Heart left ventricle (tissue), 16 donors: ENCODE results near the gene NLRC3. TPM values are rescaled to one million over a fixed set of nuclear protein-coding genes. Genes with fewer than 3 reads are reported as not detected.
"Not testable (repeated sequence)": the region's sequence is repeated elsewhere in the genome, so short reads cannot be mapped to it uniquely, and the experiment has no call there.

ENCODE experiments used
- ATAC-seq, 4 donors: fragments of 200-7000 bp; cut with Tn5 transposase; one replicate each; pipeline ENCODE4 v1.9.1; 2020 to 2022; ENCODE audit warnings: moderate library complexity in 4 of 4, mild to moderate bottlenecking in 3 of 4, moderate number of reproducible peaks in 1 of 4
- DNase-seq, 5 donors: peaks; one replicate each; pipeline ENCODE4 v3.0.0-alpha.2; 2020
- H3K27ac ChIP-seq, 12 donors: fragments of 200-600 bp; sonication (generic) in 4 of 12; one replicate each; pipeline versions ENCODE4 v1.5.0 to v1.8.0; 2016 to 2022; ENCODE audit warnings: mild to moderate bottlenecking in 2 of 12
- H3K27me3 ChIP-seq, 9 donors: fragments of 200-600 bp; sonication (generic) in 2 of 9; one replicate each; pipeline versions ENCODE4 v1.5.1 to v1.8.0; 2016 to 2022; ENCODE audit warnings: mild to moderate bottlenecking in 3 of 9
- H3K36me3 ChIP-seq, 9 donors: fragments of 200-600 bp; sonication (generic) in 2 of 9; one replicate each; pipeline versions ENCODE4 v1.5.0 to v1.8.0; 2018 to 2022; ENCODE audit warnings: mild to moderate bottlenecking in 2 of 9
- H3K4me1 ChIP-seq, 12 donors: fragments of 200-600 bp; sonication (generic) in 4 of 12; one replicate each; pipeline versions ENCODE4 v1.5.0 to v1.8.0; 2016 to 2022; ENCODE audit warnings: mild to moderate bottlenecking in 3 of 12
- H3K4me3 ChIP-seq, 12 donors: fragments of 200-600 bp; sonication (generic) in 4 of 12; one replicate each; pipeline versions ENCODE4 v1.5.0 to v1.8.0; 2017 to 2022; ENCODE audit warnings: mild to moderate bottlenecking in 9 of 12, moderate library complexity in 4 of 12
- H3K9me3 ChIP-seq, 12 donors: fragments of 200-600 bp; sonication (generic) in 4 of 12; one replicate each; pipeline versions ENCODE4 v1.5.0 to v1.8.0; 2016 to 2022; ENCODE audit warnings: mild to moderate bottlenecking in 1 of 12
- CTCF ChIP-seq, 12 donors: fragments of 200-600 bp; sonication (generic) in 4 of 12; IDR thresholded peaks; one replicate each; pipeline versions ENCODE4 v1.5.0 to v1.8.0; 2018 to 2022; ENCODE audit warnings: antibody characterized with exemption in 12 of 12, mild to moderate bottlenecking in 5 of 12
- POLR2A ChIP-seq, 2 donors: fragments of 450-650 bp; IDR thresholded peaks; one replicate each; pipeline ENCODE4 v1.6.1; 2017; ENCODE audit warnings: antibody characterized with exemption in 2 of 2, mild to moderate bottlenecking in 2 of 2, moderate library complexity in 2 of 2
- WGBS, 4 donors: extraction: QIAGEN DNeasy Blood & Tissue Kit in 2 of 4; methylation state at CpG; one replicate each; pipeline versions ENCODE4 v1.1.5 to v1.1.7; 2013 to 2018; 5-methylcytosine and 5-hydroxymethylcytosine counted together
- intact Hi-C, 10 donors: fragments of 100-400 bp; cut with DNase I; formaldehyde crosslinking; loops; one replicate each; pipeline versions ENCODE4 v1.11.1 to v1.14.2; 2022
- polyA plus RNA-seq, 2 donors: library from polyadenylated mRNA; stranded (reverse); fragments of 200-250 nt; gene quantifications; one replicate each; pipeline ENCODE4 v1.2.3, GENCODE V29; 2013
- total RNA-seq, 9 donors: library from RNA; depleted of rRNA in 2 of 9; stranded (reverse); fragments of >200 nt in 2 of 9; fragmentation: NEBNext Ultra II Directional in 3 of 9; extraction: Animal tissue kit (Norgen Biotek cat#: 25700) in 3 of 9; gene quantifications; one replicate each; pipeline versions ENCODE4 v1.1.0 to v1.2.4, GENCODE V29; 2016 to 2023
- donor health status: ischemic (EF 13 %, LVEDD 7.1; RV severe dilation, severe dysfunction).
- donor health status: healthy with polysubstance abuse.
- donor health status: DM: no; HTN: yes; CAD: no.
- donor health status: DM: no; HTN: no; CAD: no.
- donor health status: ischemic (EF 25% LVEDD 6.9; RV normal size, moderate dysfunction).
- donor health status: ischemic (EF 25% LVEDD 5.7; RV mildly dilated, moderate dysfunction).
- donor health status: healthy.
- donor health status: DM: yes; HTN: yes; CAD: no.
- donor health status: ischemic (EF 35%, LVEDD 5.7; RV mildly dilated, moderate dysfunction).
- donor health status: nonischemic (EF 11% LVEDD 7.7; RV severe dilation, severe dysfunction).
- donor health status: DM: yes; HTN: yes; CAD: no.
- donor health status: PGD.
- donor health status: ischemic (EF 29% LVEDD 5.4; RV normal size, mild dysfunction).
- donor health status: nonischemic (EF 23%, LVEDD 6.1; RV moderate dilation, normal function).

The NLRC3 gene
- total and polyA plus RNA-seq, 11 donors, result 0.44 to 2.9 (median 0.95) TPM

GRCh38 chr16:3530371-3530914 is 46.8 kb downstream of the NLRC3 start:
- Histone ChIP-seq H3K4me1 (peaks cover 0 to 4% (median 0%) of the 10 kb centered on the region in 12 donors), H3K9me3 (no peaks in the 10 kb centered on the region), H3K4me3 (no peak overlapping the region), H3K27ac (no peak overlapping the region), H3K36me3 (peaks cover 0 to 86% (median 69%) of the 10 kb centered on the region in 9 donors), H3K27me3 (no peaks in the 10 kb centered on the region)
- intact Hi-C loops, result loop anchor here in 1 of 10 donors (10.0 kb wide), 1 partner anchor 344 kb away; no protein-coding TSS in a partner anchor
- 92 to 99% (median 96%) methylated on average over 10 to 12 of the region's 12 CpGs for WGBS, 4 donors
- no peak for TF ChIP-seq POLR2A (IDR thresholded peaks at IDR 0.05)
- no peak for TF ChIP-seq CTCF (IDR thresholded peaks at IDR 0.05)
- no peak for ATAC-seq
- no peak for DNase-seq

GRCh38 chr16:3529175-3529574 is 48.0 kb downstream of the NLRC3 start:
- no peak for ATAC-seq
- H3K27ac ChIP-seq, result no peak overlapping the region
- TF ChIP-seq CTCF (IDR thresholded peaks at IDR 0.05), result no peak
- no peak for TF ChIP-seq POLR2A (IDR thresholded peaks at IDR 0.05)
- no peaks in the 10 kb centered on the region for H3K27me3 ChIP-seq
- no peak for DNase-seq
- H3K36me3 ChIP-seq, result peaks cover 0 to 90% (median 73%) of the 10 kb centered on the region in 9 donors
- peaks cover 0 to 4% (median 0%) of the 10 kb centered on the region in 12 donors for H3K4me1 ChIP-seq
- intact Hi-C loops, result loop anchor here in 6 of 10 donors (5.0 to 10.0 kb wide), 5 partner anchors 86 to 356 kb away; partner anchors contain the start of genes SLX4 (in 2 of the 6) and CREBBP (in 1 of the 6)
- no peak overlapping the region for H3K4me3 ChIP-seq
- no peaks in the 10 kb centered on the region for H3K9me3 ChIP-seq

GRCh38 chr16:3528406-3528805 is 48.8 kb downstream of the NLRC3 start:
- TF ChIP-seq CTCF (IDR thresholded peaks at IDR 0.05) (no peak), POLR2A (IDR thresholded peaks at IDR 0.05) (no peak)
- Histone ChIP-seq H3K9me3 (no peaks in the 10 kb centered on the region), H3K36me3 (peaks cover 0 to 91% (median 73%) of the 10 kb centered on the region in 9 donors), H3K27ac (no peak overlapping the region), H3K27me3 (no peaks in the 10 kb centered on the region), H3K4me3 (no peak overlapping the region), H3K4me1 (peaks cover 0 to 4% (median 0%) of the 10 kb centered on the region in 12 donors)
- 88 to 99% (median 97%) methylated on average over 2 of the region's 2 CpGs for WGBS, 4 donors
- DNase-seq (no peak), ATAC-seq (no peak)
- intact Hi-C loops, result loop anchor here in 6 of 10 donors (5.0 to 10.0 kb wide), 5 partner anchors 86 to 356 kb away; partner anchors contain the start of genes SLX4 (in 2 of the 6) and CREBBP (in 1 of the 6)

DNA sequence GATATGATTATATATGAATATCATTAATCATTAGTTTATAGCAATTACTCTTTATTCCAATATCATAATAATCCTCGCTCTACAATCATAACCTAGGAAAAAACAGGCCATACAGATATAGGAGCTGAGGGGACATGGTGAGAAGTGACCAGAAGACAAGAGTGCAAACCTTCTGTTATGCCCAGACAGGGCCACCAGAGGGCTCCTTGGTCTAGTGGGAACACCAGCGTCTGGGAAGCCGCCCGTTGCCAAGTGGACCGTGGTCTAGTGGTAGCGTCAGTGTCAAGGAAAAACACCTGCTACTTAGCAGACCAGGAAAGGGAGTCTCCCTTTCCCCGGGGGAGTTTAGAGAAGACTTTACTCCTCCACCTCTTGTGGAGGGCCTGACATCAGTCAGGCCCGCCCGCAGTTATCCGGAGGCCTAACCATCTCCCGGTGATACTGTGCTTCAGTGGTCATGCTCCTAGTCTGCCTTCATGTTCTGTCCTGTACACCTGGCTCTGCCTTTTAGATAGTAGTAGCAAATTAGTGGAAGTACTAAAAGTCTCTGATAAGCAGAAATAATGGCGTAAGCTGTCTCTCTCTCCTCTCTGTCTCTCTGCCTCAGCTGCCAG is 49.9 kb downstream of the NLRC3 start:
- not testable (repeated sequence) for H3K27ac ChIP-seq

More for the DNA sequence above, 49.9 kb downstream of the NLRC3 start:
- not testable (repeated sequence) for H3K9me3 ChIP-seq, H3K27me3 ChIP-seq, H3K4me1 ChIP-seq, H3K4me3 ChIP-seq
- DNase-seq (peak; percentile 67 to 89 (median 85)), ATAC-seq (peak in 1 of 4 donors; percentile 41)
- peaks cover 0 to 91% (median 73%) of the 10 kb centered on the region in 9 donors for H3K36me3 ChIP-seq
- intact Hi-C loops, result loop anchor here in 6 of 10 donors (5.0 to 10.0 kb wide), 5 partner anchors 87 to 357 kb away; partner anchors contain the start of genes SLX4 (in 2 of the 6) and CREBBP (in 1 of the 6)
- TF ChIP-seq CTCF (IDR thresholded peaks at IDR 0.05), result peak; percentile 58 to 77 (median 70)
- 48 to 63% (median 50%) methylated on average over 12 of the region's 12 CpGs for WGBS, 4 donors
